Neural cell (in vitro differentiated cells): ENCODE results near the gene CARD9.

Source experiments
- CTCF ChIP-seq: fragments of 450-650 bp; IDR thresholded peaks from 2 replicates; pipeline ENCODE4 v1.5.1; 2014; ENCODE audit warnings: antibody characterized with exemption, mild to moderate bottlenecking, moderate library complexity; ENCODE audit not compliant: poor library complexity, severe bottlenecking
- EP300 ChIP-seq: fragments of 450-650 bp; conservative IDR thresholded peaks from 2 replicates; pipeline ENCODE4 v1.6.1; 2014; ENCODE audit warnings: antibody characterized with exemption, mild to moderate bottlenecking, moderate library complexity; ENCODE audit not compliant: poor library complexity, severe bottlenecking
- MXI1 ChIP-seq: fragments of 450-650 bp; conservative IDR thresholded peaks from 2 replicates; pipeline ENCODE4 v1.6.1; 2014; ENCODE audit warnings: antibody characterized with exemption, mild to moderate bottlenecking; ENCODE audit not compliant: poor library complexity, severe bottlenecking
- RAD21 ChIP-seq: fragments of 450-650 bp; conservative IDR thresholded peaks from 2 replicates; pipeline ENCODE4 v1.6.1; 2014; ENCODE audit warnings: antibody characterized with exemption, mild to moderate bottlenecking, moderate library complexity
- TAF1 ChIP-seq: IDR thresholded peaks from 2 replicates; pipeline ENCODE4 v1.6.1; 2012; ENCODE audit warnings: low read depth

- TF ChIP-seq CTCF (peak; percentile 99), RAD21 (peak; percentile 66), TAF1 (no peak), EP300 (peak; percentile 68), MXI1 (peak; percentile 93)
Measured at GRCh38 chr9:136363106-136363948, 10.1 kb downstream of the CARD9 start, which contains the start of gene DNLZ.
